SK-MEL-5 (cell line): ENCODE measurements around the gene ELOVL2. TPM values are rescaled to one million over a fixed set of nuclear protein-coding genes. Genes with fewer than 3 reads are reported as not detected.

Experiments
- total RNA-seq: library from RNA; depleted of rRNA; stranded (reverse); fragments of >200 nt; shearing (Covaris generic); gene quantifications from 2 replicates; pipeline ENCODE4 v1.2.3, GENCODE V29; 2014; rRNA removed

ELOVL2 gene
- total RNA-seq, 1 experiment from 2014 or later, result 30.4 TPM

Other genes with a start within 250 kb of the ELOVL2 start
- 0.26 and 0.29 TPM in 2 replicates for gene MAK, start 205.8 kb downstream of the ELOVL2 start, total RNA-seq
- not detected in 2 replicates for gene GCM2, start 162.3 kb downstream of the ELOVL2 start, total RNA-seq
- 5.6 and 6.2 TPM in 2 replicates for gene SYCP2L, start 157.3 kb downstream of the ELOVL2 start, total RNA-seq
- gene SMIM13, start 49.5 kb upstream of the ELOVL2 start, total RNA-seq, result 33.8 and 34.3 TPM in 2 replicates
- 0.24 and 0.63 TPM in 2 replicates for gene ERVFRD-1, start 67.4 kb upstream of the ELOVL2 start, total RNA-seq
- gene NEDD9, start 188.4 kb upstream of the ELOVL2 start, total RNA-seq, result 134 and 140 TPM in 2 replicates